NCI-H2196 (cell line): ENCODE measurements around the gene ERI2.
"Not testable (repeated sequence)": the region's sequence is repeated elsewhere in the genome, so short reads cannot be mapped to it uniquely, and the experiment has no call there.

Source experiments
- DNase-seq: peaks from one replicate; lab custom pipeline; 2025; ENCODE audit not compliant: unreplicated experiment; lab: John Stamatoyannopoulos, UW

Gene ERI2

DNA sequence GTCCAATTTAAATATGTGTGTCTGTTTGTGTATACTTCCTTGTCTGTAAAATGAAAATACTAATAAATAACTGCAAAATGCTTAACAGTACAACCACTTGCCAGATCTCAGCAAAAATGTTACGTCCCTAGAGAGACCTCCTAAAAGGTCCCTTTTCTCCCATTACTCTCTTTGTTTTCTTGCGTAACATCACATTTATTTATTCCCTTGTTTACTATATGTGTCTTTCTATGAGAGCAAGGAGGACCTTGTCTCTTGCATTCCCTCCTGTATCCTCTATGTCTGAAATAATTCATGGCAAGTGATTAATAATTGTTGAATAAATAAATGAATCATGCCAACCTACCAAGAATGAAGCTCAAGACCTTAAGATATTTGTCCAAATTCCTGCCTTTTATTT, 40.5 kb downstream of the ERI2 start:
- DNase-seq = no peak

DNA sequence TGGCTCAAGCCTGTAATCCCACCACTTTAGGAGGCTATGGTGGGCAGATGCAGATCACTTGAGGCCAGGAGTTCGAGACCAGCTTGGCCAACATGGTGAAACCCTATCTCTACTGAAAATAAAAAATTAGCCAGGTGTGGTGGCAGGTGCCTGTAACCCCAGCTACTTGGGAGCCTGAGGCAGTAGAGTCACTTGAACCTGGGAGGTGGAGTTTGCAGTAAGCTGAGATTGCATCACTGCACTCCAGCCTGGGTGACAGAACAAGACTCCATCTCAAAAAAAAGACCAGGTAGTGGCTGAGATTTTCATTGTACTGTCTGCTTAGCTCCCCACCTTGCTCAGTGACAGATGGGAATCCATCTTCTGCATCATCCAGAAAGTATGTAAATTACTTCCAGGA, 41.8 kb downstream of the ERI2 start:
- DNase-seq = not testable (repeated sequence)

DNA sequence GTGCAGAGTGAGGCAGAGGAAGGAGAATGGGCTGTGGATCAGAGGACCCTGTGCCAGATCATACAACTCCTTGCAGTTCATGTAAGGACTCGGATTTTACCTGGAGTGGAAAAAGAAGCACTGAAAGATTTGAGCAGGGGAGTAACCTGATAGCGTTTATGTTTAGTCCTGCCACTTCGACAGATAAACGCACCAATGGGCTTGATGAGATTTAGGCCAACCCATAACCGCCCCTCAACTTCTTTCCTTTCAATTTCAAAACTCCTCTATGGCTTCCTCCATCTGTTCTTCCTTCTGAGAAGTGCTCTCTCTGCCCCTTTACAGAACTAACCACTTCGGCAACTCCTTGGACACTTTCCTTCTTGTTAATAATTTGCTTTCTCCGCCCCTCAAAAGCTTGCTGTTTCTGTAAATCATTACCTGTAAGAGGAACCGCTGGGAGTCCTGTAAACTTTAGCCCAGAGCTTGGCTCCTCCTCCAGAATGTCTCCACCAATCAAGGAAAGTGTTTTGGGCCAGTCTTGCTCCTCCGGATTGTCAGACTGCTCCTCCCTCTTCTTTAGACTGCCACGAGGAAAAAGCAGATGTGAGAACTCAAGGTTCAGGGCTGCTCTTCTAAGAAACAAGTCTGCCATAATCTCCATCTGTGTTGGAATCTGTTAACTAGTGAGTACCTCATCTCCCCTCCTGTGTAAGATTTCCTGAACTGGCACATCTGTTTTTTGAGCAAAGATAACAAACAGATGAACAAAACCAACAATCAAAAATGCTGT, 42.6 kb downstream of the ERI2 start, which contains the start of gene ACSM3:
Gene ACSM3, plus strand, starts transcription at position 554 of the 772 bp plus-strand sequence. CDS start 6,021 bp downstream, outside the sequence.
- no peak for DNase-seq

DNA sequence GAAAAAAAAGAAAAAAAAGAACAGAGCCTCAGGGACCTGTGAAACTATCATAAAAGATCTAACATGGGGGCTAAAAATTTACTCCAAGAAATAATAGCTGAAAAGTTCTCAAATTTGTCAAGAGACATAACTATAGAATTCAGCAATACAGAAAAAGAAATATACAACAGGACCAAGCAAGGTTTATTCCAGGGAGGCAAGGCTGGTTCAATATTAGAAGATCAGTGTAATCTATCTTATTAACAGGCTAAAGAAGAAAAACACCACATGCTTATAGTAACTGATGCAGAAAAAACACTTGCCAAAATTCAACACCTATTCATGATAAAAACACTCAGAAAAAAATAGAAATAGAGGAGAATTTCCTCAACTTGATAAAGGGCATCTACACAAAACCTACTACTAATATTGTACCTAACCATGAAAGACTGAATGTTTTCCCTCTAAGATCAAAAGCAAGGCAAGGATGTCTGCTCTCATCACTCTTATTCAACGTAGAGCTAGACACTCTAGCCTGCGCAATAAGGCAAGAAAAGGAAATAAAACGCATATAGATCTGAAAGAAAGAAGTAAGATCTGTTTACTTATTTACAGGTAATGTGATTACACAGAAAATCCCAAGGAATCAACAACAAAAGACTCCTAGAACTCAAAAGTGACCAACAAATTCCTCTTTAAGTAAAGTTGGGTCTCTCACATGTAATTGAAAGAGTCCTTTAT, 43.7 kb downstream of the ERI2 start:
- DNase-seq = no peak

DNA sequence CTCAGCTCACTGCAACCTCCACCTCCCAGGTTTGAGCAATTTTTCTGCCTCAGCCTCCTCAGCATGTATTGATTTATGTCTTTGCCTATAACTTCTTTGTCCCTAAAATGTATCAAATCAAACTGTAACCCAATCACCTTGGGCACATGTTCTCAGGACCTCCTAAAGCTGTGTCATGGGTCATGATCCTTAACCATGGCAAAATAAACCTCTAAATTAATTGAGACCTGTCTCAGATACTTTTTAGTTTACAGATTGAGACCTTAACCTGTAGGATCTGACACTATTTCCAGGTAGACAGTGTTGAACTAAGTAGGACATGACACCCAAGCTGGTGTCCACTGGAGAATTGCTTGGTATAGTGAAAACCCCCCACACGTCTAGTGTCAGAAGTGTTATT, 45.1 kb downstream of the ERI2 start:
- no peak for DNase-seq

DNA sequence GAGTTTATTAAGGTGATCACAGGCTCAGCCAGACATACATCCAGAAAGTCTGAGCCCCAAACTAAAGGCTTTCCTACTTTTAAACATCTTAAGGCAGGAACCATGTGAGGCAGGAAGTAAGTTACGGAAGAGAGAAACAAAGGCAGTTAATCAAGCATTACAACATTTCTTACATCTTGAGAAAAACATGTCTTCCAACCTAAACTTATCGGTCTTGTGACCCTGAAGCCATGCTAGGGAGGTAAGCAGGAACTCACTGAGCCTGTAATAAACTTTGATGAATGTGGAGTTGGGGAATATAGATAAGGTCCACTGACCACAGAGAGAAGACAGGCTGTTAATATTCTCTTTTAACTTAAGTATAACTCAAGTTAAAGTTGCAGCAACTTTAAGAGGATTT, 45.9 kb downstream of the ERI2 start:
- DNase-seq = no peak

DNA sequence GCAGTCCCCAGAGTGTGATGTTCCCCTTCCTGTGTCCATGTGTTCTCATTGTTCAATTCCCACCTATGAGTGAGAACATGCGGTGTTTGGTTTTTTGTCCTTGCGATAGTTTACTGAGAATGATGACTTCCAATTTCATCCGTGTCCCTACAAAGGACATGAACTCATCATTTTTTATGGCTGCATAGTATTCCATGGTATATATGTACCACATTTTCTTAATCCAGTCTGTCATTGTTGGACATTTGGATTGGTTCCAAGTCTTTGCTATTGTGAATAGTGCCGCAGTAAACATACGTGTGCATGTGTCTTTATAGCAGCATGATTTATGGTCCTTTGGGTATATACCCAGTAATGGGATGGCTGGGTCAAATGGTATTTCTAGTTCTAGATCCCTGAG, 50.5 kb downstream of the ERI2 start:
- DNase-seq = not testable (repeated sequence)

DNA sequence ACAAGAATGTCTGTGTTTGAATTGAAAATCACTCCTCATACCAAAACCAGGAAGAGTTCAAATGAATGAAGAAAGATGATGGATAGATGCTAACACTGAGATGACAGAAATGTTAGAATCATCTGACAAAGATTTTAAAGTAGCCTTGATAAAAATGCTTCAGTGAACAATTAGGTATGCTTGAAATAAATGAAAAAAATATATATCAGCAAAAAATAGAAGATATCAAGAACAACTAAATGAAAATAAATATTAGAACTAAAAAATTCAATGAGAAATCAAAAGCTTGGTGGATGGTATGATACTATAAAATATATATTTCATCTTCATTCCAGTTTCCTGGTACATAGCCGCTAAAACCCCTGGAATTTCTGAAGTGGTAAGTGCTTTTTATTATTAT, 51.0 kb downstream of the ERI2 start:
- DNase-seq = no peak

DNA sequence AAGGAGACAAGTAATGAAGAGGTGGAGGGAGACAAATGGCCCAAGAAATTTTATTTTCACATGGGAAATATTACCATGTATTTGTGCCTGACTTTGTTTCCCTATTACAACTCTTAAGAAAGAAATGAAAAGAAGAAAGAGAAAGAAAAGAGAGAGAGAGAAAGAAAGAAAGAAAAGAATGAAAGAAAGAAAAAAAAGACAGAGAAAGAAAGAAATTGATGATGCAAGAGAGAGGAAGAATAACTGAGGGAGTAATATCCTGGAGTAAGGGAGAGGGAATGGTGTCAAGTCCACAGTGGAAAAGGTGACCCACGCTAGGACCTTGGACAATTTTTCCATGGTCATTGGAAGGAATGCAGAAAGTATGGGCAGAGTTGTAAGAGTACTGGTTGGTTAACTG, 52.5 kb downstream of the ERI2 start:
- no peak for DNase-seq

DNA sequence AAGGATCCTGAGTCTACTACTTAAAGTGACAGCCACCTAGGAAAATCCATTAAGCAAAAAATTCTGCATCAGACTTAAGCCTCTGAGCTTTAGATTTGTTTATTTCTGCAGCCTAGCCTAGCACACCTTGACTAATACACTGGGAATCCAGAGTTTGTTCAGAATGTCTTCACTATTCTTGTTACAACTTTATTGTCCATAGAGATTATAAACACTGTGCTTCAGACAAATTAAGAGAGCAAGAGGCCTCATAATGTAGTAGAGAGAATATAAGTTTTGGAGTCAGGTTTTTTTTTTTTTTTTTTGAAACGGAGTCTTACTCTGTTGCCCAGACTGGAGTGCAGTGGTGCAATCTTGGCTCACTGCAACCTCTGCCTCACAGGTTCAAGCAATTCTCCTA, 55.7 kb downstream of the ERI2 start:
- no peak for DNase-seq

DNA sequence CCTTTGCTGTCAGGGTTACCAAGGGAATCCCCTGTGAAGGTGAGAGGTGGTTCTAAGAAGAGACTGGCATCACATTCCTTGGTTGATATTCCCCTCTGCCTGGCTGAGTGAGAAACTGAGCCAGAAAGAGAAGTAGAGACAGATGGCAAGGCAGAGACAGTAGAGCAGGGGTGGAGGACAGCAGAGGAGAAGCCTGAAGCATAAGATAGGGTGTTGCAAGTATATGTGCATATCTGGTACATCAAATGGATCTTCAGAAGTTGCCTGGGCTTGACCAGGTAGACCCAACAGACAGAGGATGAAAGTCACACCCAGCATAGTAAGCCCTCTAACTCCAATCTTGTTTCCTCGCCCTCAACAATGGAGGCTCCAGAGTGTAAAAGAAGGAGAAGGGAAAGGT, 56.8 kb downstream of the ERI2 start:
- no peak for DNase-seq

DNA sequence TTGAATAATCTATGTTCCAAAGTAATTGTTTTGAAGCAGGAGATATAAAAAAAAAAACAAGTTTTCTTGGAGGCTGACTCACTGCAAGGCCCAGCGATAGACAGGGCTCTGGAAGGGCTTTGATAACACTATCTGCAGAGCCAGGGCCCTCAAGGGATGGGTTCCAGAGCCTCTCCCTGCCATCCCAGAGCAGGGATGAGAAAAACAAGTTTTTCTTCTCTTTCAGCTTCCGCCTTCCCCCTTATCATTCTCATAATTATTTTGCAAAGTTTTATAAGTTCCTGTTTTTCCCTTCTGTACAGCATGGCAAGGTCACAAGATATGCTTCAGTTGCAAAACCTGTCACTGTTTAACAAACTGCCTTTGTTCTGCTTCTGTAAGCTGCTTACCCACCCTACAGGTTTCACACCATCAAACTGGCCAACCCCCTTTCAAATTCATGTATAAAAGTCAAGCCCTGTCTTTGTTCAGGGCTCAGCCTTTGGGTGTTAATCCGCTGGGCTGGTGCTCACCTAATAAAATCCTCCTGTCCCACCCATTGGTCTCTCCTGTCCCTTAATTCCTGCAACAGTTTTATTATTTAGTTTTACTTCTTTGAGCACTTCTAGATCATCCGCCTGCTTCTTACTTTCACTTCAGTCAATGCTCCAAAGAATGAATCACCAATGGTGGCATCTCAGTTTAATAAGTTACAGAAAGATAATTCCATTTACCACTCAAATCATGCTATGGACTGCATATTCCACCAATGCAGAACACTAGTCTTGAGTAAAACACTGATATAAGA, 59.0 kb downstream of the ERI2 start:
- DNase-seq = no peak

DNA sequence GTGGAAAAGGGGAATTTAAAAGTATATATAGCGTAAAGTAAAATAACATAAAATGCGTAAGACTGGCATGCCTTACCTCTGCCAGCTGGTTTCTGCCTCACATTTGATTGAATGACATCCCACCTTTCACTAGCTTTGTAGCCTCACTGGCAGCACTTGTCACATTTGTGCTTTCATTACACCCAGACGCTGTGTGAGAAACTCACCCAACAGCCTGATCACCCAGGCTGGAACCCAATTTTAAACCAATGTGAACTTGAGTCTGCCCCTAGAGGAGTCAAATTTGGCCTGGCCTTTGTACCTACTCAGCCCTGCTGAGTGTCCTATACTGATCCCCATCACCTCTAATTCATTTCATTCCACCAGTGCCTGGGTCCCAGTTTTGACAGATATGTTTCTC, 59.8 kb downstream of the ERI2 start:
- no peak for DNase-seq
